DND-41 (cell line): ENCODE data around the gene ZIC4.
A peak's percentile ranks its signal among the peaks of the same experiment; 100 is the strongest.

Experiments
- ATAC-seq: fragments of 200-7000 bp; cut with Tn5 transposase; 3 replicates; pipeline ENCODE4 v1.9.1; 2021; ENCODE audit warnings: low read depth; ENCODE audit not compliant: insufficient read depth
- DNase-seq: peaks from one replicate; pipeline ENCODE4 v3.0.0-alpha.2; 2020
- H2AFZ ChIP-seq: 2 replicates; pipeline ENCODE4 v1.6.0; 2012; ENCODE audit warnings: low read depth, low read length
- H3K27ac ChIP-seq: 2 replicates; pipeline ENCODE4 v1.5.1; 2012; ENCODE audit warnings: low read length, inconsistent platforms
- H3K27me3 ChIP-seq: fragments of 200-600 bp; sonication (generic); 2 replicates; pipeline ENCODE4 v1.6.0; 2012; ENCODE audit warnings: low read length, mild to moderate bottlenecking, inconsistent platforms; ENCODE audit not compliant: insufficient read depth, poor library complexity
- H3K36me3 ChIP-seq: 2 replicates; pipeline ENCODE4 v1.5.1; 2012; ENCODE audit warnings: low read length, inconsistent platforms; ENCODE audit not compliant: insufficient read depth
- H3K4me1 ChIP-seq: 2 replicates; pipeline ENCODE4 v1.5.1; 2012; ENCODE audit warnings: mild to moderate bottlenecking, low read length; ENCODE audit not compliant: insufficient read depth
- H3K4me2 ChIP-seq: 2 replicates; pipeline ENCODE4 v1.6.0; 2012; ENCODE audit warnings: mild to moderate bottlenecking, moderate library complexity, low read length, inconsistent platforms; ENCODE audit not compliant: insufficient read depth
- H3K4me3 ChIP-seq, 2 experiments: fragments of 200-600 bp in 1 of 2; shearing (Covaris generic) in 1 of 2; 2 replicates each; pipeline ENCODE4 v1.5.1; 2012 to 2016; ENCODE audit warnings: inconsistent platforms in 2 of 2, low read length in 2 of 2, mild to moderate bottlenecking in 2 of 2, low read depth in 1 of 2, moderate library complexity in 1 of 2
- H3K79me2 ChIP-seq: 2 replicates; pipeline ENCODE4 v1.6.0; 2012; ENCODE audit warnings: low read length, inconsistent platforms; ENCODE audit not compliant: insufficient read depth
- H3K9ac ChIP-seq: 2 replicates; pipeline ENCODE4 v1.6.0; 2012; ENCODE audit warnings: low read depth, mild to moderate bottlenecking, inconsistent platforms, low read length, moderate library complexity
- H3K9me3 ChIP-seq: 2 replicates; pipeline ENCODE4 v1.5.1; 2012; ENCODE audit warnings: low read length, moderate library complexity, mild to moderate bottlenecking, inconsistent platforms; ENCODE audit not compliant: insufficient read depth, severe bottlenecking
- H4K20me1 ChIP-seq: 2 replicates; pipeline ENCODE4 v1.6.0; 2012; ENCODE audit warnings: low read length; ENCODE audit not compliant: insufficient read depth
- EZH2 ChIP-seq: IDR thresholded peaks from 3 replicates; pipeline ENCODE4 v1.6.1; 2012; ENCODE audit warnings: borderline replicate concordance, low read depth, mild to moderate bottlenecking, moderate library complexity, low read length, inconsistent platforms; ENCODE audit not compliant: severe bottlenecking
- TF ChIP-seq, protein P1 (sequence below): IDR thresholded peaks from 2 replicates; pipeline ENCODE4 v1.5.1; 2012; ENCODE audit warnings: borderline replicate concordance, low read length, moderate library complexity, mild to moderate bottlenecking; ENCODE audit not compliant: poor library complexity, severe bottlenecking; ENCODE audit errors: extremely low read depth

ZIC4 gene

DNA sequence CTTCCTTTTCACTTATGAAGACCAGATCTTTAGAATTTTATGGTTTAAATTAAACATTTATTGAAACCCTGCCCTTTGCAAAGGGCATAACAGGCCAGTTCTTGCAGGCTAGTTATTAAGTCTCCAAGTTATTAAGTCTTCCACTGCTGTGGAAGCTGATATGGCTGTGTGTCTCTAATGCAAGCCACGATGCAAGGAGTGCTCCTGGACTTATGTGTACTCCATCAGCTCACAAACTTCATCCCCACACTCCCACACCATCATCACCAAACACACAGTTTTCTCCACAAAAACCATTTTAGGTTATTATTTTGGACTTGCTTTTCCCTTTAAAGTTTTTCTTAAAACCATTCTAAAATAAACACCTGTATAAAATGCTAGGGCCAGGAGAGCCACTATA is 62.4 kb downstream of the ZIC4 start:
- no peaks in the 10 kb centered on the region for H4K20me1 ChIP-seq
- H3K36me3 ChIP-seq: no peaks in the 10 kb centered on the region
- no peaks in the 10 kb centered on the region for H3K79me2 ChIP-seq
- H3K9me3 ChIP-seq: no peaks in the 10 kb centered on the region
- H3K4me1 ChIP-seq: no peaks in the 10 kb centered on the region
- H3K27ac ChIP-seq: no peak overlapping the region
- peak overlapping the region; percentile 48; the same call in 1 of the 2 replicates for H2AFZ ChIP-seq
- H3K4me2 ChIP-seq: peak overlapping the region; percentile 39; the same call in 1 of the 2 replicates
- ATAC-seq (no peak), DNase-seq (no peak)
- H3K27me3 ChIP-seq: no peaks in the 10 kb centered on the region
- TF ChIP-seq, protein P1, sequence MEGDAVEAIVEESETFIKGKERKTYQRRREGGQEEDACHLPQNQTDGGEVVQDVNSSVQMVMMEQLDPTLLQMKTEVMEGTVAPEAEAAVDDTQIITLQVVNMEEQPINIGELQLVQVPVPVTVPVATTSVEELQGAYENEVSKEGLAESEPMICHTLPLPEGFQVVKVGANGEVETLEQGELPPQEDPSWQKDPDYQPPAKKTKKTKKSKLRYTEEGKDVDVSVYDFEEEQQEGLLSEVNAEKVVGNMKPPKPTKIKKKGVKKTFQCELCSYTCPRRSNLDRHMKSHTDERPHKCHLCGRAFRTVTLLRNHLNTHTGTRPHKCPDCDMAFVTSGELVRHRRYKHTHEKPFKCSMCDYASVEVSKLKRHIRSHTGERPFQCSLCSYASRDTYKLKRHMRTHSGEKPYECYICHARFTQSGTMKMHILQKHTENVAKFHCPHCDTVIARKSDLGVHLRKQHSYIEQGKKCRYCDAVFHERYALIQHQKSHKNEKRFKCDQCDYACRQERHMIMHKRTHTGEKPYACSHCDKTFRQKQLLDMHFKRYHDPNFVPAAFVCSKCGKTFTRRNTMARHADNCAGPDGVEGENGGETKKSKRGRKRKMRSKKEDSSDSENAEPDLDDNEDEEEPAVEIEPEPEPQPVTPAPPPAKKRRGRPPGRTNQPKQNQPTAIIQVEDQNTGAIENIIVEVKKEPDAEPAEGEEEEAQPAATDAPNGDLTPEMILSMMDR: no peak
- no peak for TF ChIP-seq EZH2
- no peak overlapping the region for H3K4me3 ChIP-seq
- H3K9ac ChIP-seq: no peak overlapping the region

DNA sequence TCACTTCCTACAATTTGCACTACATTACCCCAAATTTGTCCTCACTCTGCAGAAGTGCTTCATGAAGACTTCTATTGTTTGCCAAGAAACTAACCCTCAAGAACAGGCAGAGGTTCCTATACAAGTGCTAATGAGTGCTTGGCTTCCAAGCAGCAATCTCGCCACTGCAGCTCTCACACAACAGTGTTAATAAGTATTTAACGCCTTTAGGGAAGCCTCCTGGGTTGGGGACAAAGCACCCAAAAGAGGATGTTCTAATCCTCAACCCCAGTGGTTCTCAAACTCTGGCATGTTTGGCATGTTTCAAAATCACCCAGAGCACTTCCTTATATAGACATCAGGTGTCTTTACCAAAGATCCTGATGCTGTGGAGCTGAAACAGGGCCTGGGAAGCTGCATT is 64.6 kb downstream of the ZIC4 start:
- Histone ChIP-seq H3K9ac (no peak overlapping the region), H3K27ac (no peak overlapping the region), H3K27me3 (no peaks in the 10 kb centered on the region)

DNA sequence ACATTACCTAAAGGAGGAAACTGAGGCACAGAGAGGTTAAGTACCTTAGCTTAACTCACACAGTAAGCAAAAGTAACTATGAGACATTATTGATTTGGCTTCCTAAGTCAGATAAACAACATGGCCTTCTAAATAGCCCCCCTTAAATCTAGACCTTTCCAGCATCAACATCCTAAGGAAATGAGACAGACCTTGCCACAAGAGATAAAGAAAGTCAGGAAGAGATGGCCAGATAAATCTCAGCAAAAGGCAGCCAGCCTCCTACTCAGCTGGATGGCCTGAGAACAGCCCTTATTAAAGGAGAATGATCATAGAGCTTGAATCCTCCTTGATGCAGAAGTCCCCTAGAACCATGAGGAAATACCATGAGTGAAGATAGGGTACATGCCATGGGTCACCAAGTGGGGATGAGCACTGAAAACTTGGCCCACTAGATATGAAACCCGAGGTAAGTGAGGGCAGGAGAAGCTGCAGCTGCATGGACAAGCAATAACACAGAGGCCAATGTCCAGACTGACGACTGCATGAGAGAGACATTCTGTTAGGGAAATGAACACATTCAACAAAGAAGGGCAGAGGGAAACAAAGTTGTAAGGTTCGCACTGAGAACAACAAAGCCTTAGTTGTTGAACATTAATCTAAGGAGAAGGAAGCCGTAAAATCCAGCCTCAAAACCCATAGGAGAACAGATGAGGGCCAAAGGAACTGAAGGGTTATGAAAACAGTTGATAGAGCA is 69.6 kb downstream of the ZIC4 start:
- Histone ChIP-seq H3K27ac (no peak overlapping the region), H3K4me1 (no peaks in the 10 kb centered on the region), H3K79me2 (no peaks in the 10 kb centered on the region), H4K20me1 (no peaks in the 10 kb centered on the region), H2AFZ (no peak overlapping the region), H3K36me3 (no peaks in the 10 kb centered on the region), H3K27me3 (no peaks in the 10 kb centered on the region), H3K4me3 (no peak overlapping the region), H3K4me2 (no peak overlapping the region), H3K9me3 (no peaks in the 10 kb centered on the region), H3K9ac (no peak overlapping the region)
- DNase-seq (no peak), ATAC-seq (no peak)
- no peak for TF ChIP-seq EZH2
- TF ChIP-seq, protein P1: no peak

More for the DNA sequence above, 64.6 kb downstream of the ZIC4 start:
- H3K4me3 ChIP-seq: no peak overlapping the region
- no peak overlapping the region for H3K4me2 ChIP-seq
- TF ChIP-seq, protein P1: no peak
- no peak for TF ChIP-seq EZH2
- no peak overlapping the region for H2AFZ ChIP-seq
- no peaks in the 10 kb centered on the region for H4K20me1 ChIP-seq
- ATAC-seq (no peak), DNase-seq (no peak)
- H3K9me3 ChIP-seq: no peaks in the 10 kb centered on the region
- no peaks in the 10 kb centered on the region for H3K79me2 ChIP-seq
- no peaks in the 10 kb centered on the region for H3K36me3 ChIP-seq
- no peaks in the 10 kb centered on the region for H3K4me1 ChIP-seq
